HG03558 (cell line): ENCODE results near the gene ZDHHC6.
"Not testable (repeated sequence)": the region's sequence is repeated elsewhere in the genome, so short reads cannot be mapped to it uniquely, and the experiment has no call there.

Source experiments
- ATAC-seq: cut with Tn5 transposase; IDR thresholded peaks from one replicate; pipeline ENCODE4 v1.9.1; 2021; ENCODE audit warnings: moderate number of reproducible peaks; ENCODE audit not compliant: unreplicated experiment; ENCODE audit errors: extremely low read depth

Gene ZDHHC6, protein sequence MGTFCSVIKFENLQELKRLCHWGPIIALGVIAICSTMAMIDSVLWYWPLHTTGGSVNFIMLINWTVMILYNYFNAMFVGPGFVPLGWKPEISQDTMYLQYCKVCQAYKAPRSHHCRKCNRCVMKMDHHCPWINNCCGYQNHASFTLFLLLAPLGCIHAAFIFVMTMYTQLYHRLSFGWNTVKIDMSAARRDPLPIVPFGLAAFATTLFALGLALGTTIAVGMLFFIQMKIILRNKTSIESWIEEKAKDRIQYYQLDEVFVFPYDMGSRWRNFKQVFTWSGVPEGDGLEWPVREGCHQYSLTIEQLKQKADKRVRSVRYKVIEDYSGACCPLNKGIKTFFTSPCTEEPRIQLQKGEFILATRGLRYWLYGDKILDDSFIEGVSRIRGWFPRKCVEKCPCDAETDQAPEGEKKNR

DNA sequence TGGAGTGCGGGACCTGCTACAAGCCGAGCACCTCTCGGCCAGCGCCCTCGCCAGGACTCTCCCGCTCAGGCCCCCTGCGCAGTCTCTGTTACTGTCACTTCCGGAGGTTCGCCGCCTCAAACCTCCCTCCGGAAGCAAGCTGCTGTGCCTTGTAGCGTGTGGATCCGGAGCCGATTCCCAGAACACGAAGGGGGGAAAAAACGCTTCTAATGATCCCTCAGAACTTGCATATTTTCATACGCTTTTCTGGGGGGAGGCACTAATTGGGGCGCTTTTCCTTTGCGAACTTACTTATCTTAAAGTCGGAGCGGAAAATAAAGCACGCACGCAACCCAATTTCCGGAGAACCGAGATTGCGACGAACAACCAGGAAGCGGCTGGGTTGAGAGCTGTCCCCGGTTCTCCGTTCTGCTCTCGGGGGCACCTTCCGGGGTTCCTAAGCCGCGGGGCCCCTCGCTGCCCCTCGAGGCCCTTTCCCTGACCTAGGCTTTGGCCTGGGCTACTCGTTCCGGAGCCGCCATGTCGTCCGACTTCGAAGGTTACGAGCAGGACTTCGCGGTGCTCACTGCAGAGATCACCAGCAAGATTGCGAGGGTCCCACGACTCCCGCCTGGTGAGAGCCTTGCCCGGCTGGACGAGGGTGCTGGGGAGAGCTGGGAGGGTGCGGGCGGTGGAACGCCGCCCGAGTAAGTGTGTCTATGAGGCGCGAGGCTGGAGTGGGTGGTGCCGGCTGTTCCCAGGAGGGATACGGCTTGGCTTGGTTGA lies at the start of gene ZDHHC6, which contains the start of gene VTI1A:
Gene ZDHHC6, minus strand, starts transcription at position 60 of the 765 bp plus-strand sequence. CDS start 1,478 bp downstream, outside the sequence.
Gene VTI1A, plus strand, starts transcription at position 361 of the 765 bp plus-strand sequence. Its CDS starts 159 bp downstream, at position 520.
- ATAC-seq = peak; percentile 85

DNA sequence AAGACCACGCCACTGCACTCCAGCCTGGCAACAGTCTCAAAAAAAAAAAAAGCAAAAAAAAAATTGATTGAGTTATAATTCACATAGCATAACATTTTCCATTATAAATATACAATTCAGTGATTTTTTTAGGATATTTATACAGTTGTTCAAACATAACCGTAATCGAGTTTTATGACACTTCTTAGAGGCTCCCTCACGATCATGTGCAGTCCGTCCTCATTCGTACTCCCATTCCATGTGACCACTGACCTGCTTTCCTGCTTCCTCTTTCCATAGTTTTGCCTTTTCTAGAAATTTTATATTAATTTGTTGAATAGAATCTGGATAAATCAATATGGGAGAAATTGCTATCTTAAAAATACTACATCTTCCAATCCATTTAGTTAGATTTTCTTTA lies 46.0 kb upstream of the ZDHHC6 start:
- ATAC-seq = no peak

DNA sequence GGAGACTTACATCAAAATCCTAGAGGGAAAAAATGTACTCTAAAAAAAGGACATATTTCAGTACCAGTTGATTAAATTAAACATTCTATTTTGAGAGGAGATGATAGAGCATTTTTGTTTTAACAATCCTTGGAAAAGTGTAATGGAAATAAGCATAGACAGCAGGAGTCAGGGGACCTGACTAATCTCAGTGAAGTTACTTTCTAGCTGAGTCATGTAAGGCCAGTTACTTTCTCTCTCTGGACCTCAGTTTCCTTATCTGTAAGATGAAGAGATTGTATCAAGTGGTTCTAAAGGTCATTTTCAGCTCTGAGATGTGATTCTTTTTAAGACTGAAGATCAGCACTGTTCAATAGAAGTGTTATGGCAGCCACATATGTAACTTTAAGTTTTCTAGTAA lies 44.4 kb upstream of the ZDHHC6 start:
- ATAC-seq = no peak

DNA sequence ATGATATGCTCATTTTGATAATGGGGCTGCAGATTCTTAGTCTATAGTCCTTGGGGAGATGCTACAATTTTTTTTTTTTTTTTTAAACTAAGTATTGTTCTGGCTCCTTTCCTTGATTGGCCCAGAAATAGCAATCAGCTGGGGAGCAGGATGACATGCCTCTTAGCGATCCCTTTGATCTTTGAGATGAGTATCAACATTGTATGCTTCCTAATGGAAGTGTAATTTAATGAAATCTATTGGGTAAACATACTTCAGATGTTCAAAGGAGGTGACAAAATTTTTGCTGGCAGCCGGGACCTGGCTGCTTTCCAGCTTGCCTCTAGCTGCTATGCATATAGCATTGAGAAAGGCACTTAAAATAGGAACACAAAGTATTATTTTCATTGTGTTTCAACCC lies 43.8 kb upstream of the ZDHHC6 start:
- no peak for ATAC-seq

DNA sequence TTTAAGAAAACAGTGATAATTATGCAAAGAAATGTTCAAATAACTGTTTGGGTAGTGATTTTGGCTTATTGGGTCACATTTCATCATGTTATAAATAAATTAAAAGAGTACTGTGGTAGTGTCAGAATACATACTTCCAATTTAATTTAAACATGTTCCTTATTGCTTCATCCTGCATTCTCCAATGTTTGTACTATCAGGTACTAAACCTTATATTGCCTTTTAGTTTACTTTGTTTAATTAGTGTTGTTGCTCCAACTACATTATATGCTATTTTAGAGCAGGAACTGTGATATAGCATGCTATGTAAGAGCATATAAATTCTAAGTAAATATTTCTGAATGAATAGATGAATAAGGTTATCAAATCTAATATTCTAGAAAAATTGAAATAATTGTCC lies 41.2 kb upstream of the ZDHHC6 start:
- ATAC-seq = no peak

DNA sequence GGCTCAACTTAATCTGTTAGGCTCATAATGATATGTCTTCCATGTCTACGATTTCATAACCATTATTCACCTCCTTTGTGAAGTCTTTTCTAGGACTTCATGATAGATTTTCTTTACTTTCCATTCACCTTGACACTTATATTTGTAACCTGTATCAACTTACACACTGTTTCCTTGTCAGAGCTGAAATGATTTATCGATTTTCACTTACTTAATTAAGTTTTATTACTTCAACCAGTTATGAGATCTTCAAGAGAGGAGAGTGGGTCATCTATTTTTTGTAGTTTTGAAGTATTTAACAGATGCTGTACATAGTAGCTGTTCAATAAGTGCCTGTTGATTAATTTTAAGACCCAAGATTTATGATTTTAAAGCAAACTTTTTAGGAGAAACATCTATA lies 37.7 kb upstream of the ZDHHC6 start:
- ATAC-seq = no peak

DNA sequence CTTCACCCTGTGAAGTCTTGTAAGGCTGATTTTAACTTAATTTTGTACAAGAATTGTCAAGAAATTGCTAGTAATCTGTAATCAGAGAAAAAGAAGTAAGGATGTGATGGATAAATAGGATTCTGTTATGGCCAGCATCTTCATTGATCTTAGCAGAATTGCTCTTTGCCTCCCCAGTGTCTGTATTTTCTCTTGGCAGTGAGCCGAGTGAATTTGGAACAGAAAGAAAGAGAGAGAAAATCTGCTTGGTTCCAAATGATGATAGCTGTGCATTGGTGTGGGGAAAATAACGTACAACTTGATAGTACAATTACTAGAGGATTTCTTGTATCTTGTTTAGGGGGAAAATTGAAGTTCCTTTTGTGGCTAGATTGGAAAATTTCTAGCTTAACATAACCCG lies 34.9 kb upstream of the ZDHHC6 start:
- no peak for ATAC-seq

DNA sequence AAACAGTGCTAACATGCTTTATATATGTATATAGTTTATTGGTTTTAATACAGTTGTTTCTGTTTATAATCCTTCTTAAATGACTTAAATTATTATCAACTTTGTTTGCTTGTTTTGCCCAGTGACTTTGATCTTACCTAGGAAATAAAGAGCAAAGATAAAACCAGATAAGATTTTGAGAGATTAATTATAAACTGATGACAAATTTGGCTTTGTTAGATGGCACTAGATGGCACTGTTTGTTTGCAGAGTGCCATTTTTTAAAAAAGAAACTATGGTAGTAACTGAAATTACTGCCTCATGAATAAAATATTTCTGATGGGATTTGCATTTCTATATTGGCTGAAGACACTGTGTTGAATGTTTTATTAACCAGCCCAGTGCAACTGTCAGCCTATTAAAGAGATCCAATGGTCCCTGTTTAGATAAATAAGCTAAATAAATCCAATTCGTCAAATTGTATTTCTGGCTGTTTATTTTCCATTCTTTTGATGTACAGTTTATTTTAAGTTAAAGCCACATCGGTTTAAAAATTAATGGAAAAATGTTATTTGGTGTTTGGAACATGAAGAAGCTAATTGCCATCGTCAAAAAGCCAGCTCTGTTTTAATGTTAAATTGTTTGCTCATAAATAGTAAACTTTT lies 29.0 kb upstream of the ZDHHC6 start:
- no peak for ATAC-seq

DNA sequence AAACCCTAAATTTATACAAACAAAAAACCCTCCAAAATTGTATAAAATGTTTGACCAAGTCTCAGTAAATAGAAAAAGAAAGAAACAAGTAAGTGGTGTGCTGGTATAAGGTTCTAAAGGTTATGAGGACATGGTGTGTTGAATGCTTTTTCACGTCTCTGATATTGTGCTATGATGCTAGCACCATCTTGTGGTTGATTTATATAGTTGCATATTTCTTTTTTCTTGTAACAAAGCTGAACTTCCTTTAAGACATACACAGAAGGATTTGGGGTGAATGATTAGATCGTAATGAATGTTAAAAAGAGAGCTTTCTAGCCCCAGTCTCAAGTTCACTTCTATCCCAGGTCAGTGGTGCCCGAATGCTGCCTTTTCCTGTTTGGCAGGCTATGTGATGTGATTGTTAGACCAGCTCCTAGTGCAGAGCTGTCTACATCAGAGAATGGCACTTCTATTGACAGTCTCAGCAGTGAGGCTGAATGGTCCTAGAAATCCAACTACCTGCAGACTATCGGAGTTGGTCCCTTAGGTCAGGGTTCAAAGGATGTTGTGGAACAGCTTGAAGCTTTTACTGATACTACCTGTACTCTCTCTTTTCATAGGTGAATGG lies 25.3 kb upstream of the ZDHHC6 start:
- ATAC-seq = no peak

DNA sequence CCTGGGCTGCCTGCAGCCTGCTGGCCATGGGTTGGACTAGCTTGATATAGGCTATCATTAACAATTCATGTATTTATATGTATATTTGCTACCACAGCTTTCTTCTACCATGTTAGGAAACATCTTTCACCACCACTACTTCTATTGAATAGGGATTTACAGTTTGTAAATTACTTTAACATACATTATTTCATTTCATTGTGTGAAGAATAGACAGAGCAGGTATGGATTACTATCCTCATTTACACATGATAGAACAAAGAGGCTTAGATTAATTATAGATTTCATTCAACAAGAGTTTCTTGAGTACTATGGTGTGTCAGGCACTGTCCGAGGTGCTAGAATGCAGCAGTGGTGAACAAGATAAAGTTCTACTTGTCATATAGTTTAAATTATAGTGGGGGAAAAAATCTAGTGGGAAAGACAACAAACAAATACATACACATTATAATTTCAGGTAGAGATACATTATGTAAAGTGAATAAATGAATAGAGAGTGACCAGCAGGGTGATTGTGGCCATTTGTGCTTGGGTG lies 20.9 kb upstream of the ZDHHC6 start:
- ATAC-seq = no peak

DNA sequence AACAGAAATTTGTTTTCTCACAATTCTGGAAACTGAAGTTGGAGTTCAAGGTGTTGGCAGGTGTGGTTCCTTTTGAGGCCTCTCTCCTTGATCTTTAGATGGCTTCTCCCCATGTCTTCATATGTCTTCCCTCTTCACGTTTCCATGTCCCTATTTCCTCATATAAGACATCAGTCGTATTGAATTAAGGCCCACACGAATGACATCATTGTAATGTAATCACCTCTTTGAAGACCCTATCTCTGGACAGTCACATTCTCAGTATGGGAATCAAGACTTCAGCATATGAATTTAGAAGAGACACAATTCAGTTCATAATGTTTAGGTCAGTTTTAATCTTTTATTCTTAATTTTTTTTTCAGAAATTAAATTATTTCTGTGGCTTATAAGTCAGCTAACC lies 20.1 kb upstream of the ZDHHC6 start:
- no peak for ATAC-seq

DNA sequence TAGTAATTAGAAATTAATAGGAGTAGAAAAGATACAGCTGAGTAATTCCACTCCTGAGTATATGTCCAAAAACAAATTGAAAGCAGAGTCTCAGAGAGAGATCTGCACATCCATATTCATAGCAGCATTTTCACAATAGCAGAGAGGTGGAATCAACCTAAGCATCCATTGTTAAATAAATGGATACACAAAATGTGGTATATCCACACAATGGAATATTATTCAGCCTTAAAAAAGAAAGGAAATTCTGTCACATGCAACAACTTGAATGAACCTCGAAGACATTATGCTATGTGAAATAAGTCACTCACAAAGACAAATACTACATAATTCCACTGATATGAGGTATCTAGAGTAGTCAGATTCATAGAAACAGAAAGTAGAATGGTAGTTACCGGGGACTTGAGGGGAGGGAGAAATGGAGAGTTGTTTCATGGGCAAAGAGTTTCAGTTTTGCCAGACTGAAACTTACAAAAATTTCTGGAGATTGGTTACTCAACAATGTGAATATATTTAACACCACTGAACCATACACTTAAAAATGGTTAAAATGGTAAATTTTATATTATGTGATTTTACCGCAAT lies 18.7 kb upstream of the ZDHHC6 start:
- ATAC-seq = no peak

DNA sequence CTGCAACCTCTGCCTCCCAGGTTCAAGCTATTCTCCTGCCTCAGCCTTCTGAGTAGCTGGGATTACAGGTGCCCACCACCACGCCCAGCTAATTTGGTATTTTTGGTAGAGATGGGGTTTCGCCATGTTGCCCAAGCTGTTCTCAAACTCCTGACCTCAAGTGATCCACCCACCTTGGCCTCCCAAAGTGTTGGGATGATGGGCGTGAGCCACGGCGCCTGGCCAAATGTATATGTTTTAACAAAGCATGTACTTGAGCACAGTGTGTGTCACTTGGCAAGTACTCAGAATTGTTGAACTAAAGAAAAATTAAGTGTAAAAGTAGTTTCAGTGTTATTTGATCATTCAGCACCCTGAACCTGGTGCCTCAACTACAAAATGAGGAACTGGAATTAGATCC lies 17.4 kb upstream of the ZDHHC6 start:
- ATAC-seq = not testable (repeated sequence)

DNA sequence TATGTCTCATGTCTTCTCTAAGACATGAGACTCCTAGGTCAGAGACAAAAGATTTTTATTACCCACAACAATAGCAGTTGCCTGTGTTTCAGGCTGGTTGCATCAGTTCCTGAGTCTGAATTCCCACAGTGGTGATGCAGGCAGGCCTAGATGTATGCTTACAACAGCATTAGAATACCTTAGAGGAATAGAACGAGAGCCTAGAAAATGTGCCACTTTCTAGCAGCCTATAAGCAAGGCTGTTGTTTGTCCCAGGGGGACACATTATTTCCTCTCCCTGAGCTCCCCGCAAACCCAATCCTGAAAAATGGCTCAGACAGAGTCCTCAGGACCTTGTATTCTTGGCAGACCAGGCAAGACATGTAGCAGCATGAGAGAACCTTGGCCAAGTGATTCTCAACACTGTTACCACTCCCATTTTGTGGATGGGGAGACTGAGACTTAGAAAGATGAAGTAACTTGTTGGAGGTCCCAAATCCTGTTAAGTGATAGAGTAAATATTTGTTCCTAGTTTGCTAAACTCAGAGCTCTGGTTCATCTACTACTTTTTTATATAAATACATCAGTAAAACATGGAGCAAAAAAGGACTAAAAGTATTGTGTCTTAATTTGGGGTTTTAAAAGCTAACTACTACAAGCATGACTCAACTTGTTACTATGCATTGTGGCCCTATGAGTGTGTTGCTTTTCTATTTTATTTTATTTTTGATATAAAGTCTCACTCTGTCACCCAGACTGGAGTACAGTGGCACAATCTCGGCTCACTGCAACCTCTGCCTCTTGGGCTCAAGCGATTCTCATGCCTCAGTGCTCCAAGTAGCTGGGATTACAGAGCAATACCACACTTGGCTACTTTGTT lies 14.5 kb upstream of the ZDHHC6 start:
- ATAC-seq = no peak

DNA sequence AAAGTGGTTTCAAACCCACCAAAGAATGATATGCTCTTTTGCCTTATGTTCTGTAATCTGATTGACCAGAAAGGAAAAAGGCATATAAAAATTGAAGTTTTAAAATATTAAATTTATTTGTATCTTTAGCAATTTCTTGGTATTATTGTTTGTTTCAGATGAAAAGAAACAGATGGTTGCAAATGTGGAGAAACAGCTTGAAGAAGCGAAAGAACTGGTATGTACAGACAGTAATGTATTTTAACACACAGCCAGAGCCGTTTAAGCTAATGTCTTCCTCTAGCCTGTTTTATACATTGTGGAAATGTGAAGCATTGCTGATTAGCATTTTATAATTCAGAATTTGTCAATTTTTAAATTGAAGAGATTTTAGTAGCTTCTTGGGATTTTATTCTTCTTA lies 13.7 kb upstream of the ZDHHC6 start:
- no peak for ATAC-seq

DNA sequence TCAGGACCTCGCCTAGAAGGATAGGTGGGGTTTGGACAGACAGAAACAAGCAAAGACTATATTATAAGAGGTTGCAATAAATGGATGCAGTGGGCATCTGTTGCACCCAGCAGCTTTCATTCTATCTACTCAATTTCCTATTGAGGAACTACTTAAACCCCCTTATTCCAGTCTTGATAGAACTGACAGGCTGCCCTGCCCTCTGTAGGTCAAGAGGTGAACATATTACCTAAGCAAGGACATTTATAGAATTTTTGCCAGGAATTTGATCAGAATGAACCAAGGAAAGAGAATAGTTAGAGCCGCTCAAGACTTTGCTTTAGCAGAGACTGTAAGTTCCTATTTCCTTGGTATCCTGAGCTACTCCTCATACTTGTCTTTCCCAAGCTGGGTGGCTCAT lies 9.8 kb upstream of the ZDHHC6 start:
- no peak for ATAC-seq

DNA sequence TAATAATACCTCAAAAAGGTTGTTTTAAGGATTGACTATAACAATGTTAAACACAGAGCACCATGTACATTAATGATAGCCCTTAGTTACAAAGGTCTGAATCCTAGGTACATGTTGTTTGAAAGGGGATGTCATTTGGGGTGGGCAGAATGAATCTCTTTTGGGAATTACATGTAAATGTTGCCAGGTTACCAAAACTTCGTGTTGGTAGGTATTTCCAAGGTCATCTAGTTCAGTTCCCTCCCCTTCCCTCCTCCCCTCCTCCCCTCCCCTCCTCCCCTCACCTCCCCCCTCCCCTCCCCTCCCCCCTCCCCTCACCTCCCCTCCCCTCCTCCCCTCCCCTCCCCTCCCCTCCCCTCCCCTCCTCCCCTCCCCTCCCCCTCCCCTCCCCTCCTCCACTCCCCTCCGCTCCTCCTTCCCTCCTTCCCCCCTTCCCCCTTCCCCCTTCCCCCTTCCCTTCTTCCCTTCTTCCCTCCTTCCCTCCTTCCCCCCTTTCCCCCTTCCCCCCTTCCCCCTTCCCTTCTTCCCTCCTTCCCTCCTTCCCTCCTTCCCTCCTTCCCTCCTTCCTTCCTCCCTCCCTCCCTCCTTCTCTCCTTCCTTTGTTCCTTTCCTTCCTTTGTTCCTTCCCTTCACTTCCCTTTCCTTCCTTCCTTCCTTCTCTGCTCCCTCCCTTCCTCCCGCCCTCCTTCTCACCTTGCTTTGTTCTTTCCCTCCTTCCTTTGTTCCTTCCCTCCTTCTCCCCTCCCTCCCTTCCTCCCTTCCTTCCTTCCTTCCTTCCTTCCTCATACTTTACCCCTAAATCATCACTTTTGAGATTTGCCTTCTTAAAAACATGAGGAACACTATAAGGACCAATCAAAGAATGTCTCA lies 8.4 kb upstream of the ZDHHC6 start:
- no peak for ATAC-seq

DNA sequence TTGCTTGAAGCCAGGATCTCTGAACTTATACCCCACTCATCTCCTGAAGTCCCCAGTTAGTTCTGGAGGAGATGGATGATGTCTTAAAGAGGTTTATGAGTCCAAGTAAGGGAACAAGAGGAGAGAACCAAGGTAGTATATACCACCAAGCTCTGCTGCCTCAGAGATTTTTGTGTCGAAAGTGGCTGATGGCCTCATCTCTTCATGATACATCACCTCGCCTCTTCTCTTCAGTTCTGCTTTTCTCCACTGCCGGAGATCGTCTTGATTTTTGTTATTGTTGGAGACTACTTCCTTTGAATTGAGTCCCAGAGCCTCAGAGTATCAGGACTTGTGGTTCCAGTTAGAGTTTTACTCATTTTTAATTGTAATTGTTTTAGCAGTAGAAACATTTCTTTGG lies 2.2 kb upstream of the ZDHHC6 start:
- ATAC-seq = no peak
